Measurements from ENCODE around the gene C2CD4C. TPM values are rescaled to one million over a fixed set of nuclear protein-coding genes. Genes with fewer than 3 reads are reported as not detected.
"Not testable (repeated sequence)": the region's sequence is repeated elsewhere in the genome, so short reads cannot be mapped to it uniquely, and the experiment has no call there.

C2CD4C gene
- total RNA-seq, 2 donors from 2014 or later = 0.76 to 0.88 TPM

DNA sequence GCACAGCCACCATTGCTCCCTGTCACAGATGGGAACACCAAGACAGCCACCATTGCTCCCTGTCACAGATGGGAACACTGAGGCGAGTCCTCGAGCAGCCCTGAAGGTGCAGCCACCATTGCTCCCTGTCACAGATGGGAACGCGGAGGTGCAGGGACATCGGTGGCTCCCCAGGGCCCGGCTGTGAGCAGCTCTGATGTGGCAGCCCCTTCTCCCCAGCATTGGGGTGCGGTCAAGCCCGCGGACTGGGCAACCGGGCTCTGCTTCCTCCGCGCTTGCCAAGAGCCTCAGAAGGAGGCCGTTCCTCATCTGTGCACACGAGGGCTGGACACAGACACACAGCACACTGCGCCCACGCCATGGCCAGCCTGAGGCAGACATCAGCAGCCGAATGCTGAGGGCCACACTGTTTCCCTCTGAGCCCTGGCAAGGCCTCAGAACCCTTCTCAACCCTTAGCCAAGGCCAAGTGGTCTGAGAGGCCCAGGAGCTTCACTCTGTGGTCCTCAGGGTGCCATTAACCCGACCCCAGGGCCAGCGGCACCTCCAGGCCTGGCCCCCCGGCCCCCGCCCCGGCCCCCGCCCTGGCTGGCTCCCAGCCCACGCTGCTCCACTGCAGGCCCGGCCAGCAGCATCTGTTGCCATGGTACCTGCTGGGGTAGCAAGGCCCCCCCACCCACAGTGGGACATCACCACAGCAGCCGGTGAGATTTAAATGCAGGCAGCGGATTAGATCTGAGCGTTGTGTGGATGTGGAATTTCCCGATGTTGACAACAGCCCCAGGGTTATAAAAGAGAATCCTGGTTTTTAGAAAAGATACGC, 18.4 kb downstream of the C2CD4C start:
- no peak for ATAC-seq
- no peak for DNase-seq
- intact Hi-C loops (cut with DNase I) = no loop called here

DNA sequence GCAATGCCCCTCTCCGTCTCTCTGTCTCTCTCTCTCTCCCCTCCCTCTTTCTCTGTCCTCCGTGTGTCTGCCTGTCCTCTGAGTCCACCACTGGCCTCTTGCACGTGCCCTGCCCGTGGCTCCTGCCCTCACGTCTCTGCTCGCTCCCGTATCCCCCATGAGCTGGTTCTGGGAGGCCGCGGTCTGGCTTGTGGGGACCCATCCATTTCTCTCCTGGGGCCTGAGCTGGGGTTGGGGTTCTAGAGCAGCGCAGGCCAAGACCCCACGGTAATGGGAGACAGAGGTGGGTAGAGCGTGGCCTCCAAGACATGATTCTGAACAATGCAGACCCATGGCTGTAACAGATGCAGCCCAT, 19.0 kb downstream of the C2CD4C start:
- no peak for DNase-seq

DNA sequence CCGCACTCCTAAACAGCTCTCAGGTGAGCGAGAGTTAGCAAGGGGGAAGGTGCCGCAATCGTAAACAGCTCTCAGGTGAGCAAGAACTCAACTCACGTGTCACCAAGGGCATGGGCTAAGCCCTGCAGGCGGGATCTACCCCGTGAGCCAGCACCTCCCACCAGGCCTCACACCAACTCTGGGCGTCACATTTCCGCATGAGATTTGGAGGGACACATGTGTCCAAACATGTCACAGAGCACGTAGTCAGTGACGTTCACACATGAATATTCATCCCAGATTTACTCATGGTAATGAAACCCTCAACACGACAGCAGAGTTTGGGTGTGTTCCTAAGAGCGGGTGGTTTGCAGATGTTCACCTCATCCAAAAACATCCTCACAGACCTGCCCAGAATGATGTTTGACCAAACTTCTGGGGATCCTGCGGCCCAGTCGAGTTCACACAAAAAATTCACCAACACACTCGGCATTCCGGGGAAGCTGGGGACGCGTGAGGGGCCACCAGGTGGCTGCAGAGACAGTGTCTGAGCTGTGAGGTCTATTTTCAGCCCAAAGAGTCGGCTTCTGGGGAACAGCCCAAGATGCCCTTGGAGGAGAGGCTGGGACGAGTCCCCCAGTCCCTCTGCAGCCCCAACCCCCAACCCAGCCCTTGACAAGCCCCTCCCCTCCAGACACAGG, 19.6 kb downstream of the C2CD4C start:
- no peak for ATAC-seq
- intact Hi-C loops (cut with DNase I) = no loop called here
- peak; percentile 6 for DNase-seq

More for the DNA sequence above, 19.0 kb downstream of the C2CD4C start:
- ATAC-seq = no peak
- intact Hi-C loops (cut with DNase I) = no loop called here

DNA sequence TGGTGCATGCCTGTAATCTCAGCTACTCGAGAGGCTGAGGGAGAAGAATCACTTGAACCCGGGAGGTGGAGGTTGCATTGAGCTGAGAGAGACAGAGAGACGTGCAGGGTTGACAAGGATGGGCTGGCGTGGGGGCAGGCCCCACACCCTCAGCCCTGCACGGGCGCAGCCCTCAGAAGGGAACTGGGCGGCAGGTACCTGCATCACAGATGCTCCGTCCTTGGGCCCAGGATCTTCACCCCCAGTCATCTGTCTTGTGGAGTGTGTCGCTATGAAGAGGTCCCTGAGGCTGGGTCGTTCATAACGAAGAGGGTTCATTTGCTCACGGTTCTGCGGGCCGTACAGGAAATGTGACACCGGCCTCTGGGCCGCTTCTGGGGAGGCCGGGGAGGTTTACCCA, 20.3 kb downstream of the C2CD4C start:
- no peak for ATAC-seq
- no peak for DNase-seq
- intact Hi-C loops (cut with DNase I) = no loop called here

DNA sequence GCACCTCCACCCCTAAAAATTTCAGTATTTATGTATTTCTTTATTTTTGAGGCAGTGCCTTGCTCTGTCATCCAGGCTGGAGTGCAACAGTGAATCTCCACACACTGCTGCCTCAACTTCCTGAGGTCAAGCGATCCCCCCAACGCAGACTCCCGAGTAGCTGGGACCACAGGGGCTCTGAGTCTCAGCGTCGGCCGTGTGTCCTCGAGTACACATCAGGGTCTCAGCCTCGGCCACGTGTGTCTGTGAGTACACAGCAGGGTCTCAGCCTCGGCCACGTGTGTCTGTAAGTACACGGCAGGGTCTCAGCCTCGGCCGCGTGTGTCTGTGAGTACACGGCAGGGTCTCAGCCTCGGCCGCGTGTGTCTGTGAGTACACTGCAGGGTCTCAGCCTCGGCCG, 21.2 kb downstream of the C2CD4C start:
- no peak for ATAC-seq
- DNase-seq = peak; percentile 9
- intact Hi-C loops (cut with DNase I) = no loop called here

DNA sequence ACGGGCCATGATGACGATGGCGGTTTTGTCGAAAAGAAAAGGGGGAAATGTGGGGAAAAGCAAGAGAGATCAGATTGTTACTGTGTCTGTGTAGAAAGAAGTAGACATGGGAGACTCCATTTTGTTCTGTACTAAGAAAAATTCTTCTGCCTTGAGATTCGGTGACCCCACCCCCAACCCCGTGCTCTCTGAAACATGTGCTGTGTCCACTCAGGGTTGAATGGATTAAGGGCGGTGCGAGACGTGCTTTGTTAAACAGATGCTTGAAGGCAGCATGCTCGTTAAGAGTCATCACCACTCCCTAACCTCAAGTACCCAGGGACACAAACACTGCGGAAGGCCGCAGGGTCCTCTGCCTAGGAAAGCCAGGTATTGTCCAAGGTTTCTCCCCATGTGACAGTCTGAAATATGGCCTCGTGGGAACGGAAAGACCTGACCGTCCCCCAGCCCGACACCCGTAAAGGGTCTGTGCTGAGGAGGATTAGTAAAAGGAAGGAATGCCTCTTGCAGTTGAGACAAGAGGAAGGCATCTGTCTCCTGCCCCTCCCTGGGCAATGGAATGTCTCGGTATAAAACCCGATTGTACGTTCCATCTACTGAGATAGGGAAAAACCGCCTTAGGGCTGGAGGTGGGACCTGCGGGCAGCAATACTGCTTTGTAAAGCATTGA, 22.2 kb downstream of the C2CD4C start:
- ATAC-seq; intact Hi-C loops (cut with DNase I); DNase-seq: not testable (repeated sequence)

DNA sequence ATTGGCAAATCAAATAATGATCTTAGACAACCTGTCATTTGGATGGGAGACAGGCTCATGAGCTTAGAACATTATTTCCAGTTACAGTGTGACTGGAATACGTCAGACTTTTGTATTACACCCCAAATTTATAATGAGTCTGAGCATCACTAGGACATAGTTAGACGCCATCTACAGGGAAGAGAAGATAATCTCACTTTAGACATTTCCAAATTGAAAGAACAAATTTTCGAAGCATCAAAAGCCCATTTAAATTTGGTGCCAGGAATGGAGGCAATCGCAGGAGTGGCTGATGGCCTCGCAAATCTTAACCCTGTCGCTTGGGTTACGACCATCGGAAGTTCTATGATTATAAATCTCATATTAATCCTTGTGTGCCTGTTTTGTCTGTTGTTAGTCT, 22.8 kb downstream of the C2CD4C start:
- intact Hi-C loops (cut with DNase I); ATAC-seq; DNase-seq: not testable (repeated sequence)

DNA sequence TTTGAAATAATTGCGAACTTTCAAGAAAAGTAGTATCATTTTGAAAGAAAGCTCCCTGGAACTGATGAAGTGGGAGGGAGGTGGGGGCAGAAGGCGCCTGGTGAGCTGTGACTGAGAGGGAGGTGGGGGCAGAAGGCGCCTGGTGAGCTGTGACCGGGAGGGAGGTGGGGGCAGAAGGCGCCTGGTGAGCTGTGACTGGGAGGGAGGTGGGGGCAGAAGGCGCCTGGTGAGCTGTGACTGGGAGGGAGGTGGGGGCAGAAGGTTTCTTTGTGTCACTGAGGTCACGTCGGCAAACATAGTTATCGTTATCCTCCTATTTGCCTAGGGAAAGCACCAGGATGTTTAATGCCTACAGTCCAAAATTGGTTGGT, 24.2 kb downstream of the C2CD4C start:
- no peak for ATAC-seq
- intact Hi-C loops (cut with DNase I) = no loop called here
- peak; percentile 7 for DNase-seq

DNA sequence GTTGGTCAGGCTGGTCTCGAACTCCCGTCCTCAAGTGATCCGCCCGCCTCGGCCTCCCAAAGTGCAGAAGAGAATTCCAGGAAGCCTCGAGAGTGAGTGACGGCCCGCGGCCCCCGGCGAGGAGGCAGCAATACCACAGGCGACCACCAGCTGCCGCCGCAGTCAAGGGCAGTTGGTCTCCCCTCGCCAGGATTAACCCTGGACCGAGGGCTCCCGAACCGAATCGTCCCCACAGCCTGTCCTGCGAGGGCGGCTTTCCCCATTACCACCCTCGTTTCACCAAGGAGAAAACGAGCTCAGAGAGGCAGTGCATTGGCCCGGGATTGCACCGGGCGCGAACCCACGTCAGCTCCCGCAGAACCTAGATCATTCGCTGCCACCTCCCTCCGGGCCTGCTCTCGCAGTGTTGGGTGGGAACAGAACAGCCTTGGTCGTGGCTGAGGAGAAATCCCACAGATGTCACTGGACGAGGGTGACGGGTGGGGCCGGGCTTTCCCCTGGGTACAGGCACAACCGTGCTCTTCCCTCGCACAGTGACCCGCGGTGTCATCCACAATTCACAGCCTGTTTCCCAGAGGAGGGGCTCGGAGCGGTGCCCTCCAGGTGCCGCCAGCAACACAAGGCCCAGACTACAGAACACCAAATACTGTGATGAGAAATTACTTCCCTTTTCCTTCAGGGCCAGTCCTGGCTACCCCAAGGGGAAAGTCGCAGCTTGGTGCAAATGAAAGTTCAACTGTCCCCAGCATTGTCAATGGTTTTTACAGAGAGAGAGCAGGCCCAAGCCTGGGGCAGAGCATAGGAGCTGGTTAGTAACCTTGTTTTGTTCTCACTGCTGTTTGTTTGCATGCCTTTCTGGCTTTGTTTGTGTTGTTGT, 24.8 kb downstream of the C2CD4C start:
- intact Hi-C loops (cut with DNase I) = no loop called here
- peak; percentile 55 for DNase-seq

DNA sequence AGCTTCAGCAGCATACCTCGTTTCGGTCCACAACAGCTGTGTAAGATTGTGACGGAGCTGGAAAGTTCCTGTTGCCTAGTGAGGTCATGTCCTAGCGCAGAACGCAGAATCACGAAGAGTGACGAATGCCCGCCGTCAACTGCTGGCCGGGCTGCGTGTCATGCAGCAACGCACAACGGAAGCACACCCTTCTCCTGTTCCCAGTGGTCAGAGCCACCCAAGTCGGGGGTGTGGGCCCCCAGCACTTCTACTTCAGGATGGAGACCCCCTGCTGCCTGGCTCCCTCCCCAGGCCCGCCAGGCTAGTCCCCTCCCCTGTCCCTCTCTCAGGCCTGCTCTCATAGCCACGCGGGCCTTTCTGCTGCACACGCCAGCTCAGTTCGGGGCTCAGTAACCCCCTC, 25.9 kb downstream of the C2CD4C start:
- intact Hi-C loops (cut with DNase I) = no loop called here
- peak; percentile 6 for DNase-seq
- no peak for ATAC-seq

More for the DNA sequence above, 24.8 kb downstream of the C2CD4C start:
- peak; percentile 41 to 63 for ATAC-seq

DNA sequence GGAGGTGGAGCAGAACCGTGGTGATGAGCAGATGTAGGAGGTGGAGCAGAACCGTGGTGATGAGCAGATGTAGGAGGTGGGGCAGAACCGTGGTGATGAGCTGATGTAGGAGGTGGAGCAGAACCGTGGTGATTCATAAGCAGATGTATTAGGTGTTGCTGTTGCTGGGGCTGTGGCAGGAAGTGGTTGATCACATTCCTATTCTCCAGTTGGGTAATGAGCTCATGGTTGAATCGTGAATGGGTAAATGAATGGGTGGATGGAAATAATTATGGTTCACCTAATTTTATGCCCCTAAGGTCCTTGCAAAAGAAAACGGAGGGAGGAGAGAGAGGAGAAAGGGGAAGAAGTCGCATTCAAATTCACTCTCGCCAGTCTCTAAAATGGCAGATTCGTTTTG, 26.4 kb downstream of the C2CD4C start:
- DNase-seq; ATAC-seq; intact Hi-C loops (cut with DNase I): not testable (repeated sequence)

DNA sequence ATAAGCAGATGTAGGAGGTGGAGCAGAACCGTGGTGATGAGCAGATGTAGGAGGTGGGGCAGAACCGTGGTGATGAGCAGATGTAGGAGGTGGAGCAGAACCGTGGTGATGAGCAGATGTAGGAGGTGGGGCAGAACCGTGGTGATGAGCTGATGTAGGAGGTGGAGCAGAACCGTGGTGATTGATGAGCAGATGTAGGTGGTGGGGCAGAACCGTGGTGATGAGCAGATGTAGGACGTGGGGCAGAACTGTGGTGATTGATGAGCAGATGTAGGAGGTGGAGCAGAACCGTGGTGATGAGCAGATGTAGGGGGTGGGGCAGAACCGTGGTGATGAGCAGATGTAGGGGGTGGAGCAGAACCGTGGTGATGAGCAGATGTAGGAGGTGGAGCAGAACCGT, 27.0 kb downstream of the C2CD4C start:
- DNase-seq; intact Hi-C loops (cut with DNase I); ATAC-seq: not testable (repeated sequence)

DNA sequence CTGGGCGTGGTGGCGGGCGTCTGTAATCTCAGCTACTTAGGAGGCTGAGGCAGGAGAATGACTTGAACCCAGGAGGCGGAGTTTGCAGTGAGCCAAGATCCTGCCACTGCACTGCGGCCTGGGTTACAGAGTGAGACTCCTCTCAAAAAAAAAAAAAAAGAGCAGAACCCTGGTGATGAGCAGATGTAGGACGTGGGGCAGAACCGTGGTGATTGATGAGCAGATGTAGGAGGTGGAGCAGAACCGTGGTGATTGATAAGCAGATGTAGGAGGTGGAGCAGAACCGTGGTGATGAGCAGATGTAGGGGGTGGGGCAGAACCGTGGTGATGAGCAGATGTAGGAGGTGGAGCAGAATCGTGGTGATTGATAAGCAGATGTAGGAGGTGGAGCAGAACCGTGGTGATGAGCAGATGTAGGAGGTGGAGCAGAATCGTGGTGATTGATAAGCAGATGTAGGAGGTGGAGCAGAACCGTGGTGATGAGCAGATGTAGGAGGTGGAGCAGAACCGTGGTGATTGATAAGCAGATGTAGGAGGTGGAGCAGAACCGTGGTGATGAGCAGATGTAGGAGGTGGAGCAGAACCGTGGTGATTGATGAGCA, 28.2 kb downstream of the C2CD4C start:
- ATAC-seq; intact Hi-C loops (cut with DNase I); DNase-seq: not testable (repeated sequence)

DNA sequence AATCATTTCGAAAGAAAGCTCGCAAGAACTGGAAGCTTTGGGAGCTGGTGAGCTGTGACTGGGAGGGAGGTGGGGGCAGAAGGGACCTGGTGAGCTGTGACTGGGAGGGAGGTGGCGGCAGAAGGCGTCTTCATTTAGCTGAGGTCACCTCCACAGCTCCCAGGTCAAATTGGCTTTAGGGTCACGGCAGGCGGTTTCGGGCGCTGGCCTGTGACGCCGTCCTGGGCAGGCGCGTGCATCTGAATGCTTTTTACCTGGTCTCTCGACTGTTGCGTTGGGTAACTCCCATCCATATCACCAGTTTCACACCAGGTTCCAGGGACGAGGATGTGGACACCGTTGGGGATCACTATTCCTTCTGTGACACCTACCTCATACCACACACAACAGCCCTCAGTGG, 29.2 kb downstream of the C2CD4C start:
- no peak for ATAC-seq
- no peak for DNase-seq
- intact Hi-C loops (cut with DNase I) = no loop called here

DNA sequence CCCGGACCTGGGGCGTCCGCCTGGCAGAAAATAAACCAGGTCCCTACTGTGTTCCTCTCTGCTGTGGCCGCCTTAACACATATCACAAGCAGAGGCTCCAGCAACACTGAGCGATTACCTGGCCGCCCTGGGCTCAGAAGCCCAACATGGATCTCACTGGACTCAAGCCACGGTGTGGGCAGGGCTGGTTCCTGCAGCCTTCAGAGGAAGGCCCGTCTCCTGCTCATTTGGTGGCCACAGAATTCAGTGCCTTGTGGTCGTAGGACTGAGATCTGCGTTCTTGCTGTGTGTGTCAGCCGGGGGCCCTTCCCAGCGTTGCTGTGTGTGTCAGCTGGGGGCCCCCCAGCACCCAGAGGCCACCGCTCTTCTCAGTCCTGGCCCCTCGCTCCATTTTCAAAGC, 30.2 kb downstream of the C2CD4C start:
- intact Hi-C loops (cut with DNase I) = no loop called here
- DNase-seq (no peak), ATAC-seq (no peak)

DNA sequence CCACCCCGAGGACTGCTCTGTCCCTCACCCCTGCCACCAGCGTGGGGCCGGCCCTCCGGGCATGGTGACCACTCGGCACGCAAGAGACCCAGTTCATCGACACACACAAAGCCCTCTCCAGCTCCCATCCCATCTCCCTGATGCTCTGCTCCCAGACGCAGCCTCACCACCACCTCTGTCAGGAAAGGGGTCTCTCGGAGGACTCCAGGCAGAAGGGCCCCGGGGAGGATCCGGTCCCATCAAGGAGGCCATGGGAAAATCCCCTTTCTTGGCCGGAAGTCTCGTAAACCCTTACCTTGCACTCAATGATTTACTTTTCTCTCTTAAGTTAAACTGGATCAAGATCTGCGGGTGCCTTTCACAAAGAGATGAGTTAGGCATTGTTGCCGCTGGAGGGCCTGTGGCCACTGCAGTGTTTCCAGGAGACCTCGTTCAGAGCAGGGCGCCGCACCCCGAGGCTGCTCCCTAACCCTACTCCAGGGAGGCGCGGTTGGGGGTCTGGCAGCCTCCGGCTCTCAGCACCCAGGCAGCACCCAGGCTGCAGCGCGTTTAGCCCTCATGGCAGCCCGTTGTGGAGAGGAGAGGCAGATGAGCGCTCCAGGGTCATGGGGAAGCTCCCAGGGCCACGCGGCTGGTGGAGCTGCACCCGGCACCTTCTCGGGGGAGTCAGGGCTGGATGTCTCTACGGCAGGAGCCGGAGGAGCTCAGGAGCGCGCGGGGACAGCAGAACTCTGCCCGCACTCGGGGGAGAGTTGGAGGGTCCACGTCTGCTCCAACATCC, 31.0 kb downstream of the C2CD4C start:
- DNase-seq (no peak), ATAC-seq (no peak)
- intact Hi-C loops (cut with DNase I) = no loop called here

DNA sequence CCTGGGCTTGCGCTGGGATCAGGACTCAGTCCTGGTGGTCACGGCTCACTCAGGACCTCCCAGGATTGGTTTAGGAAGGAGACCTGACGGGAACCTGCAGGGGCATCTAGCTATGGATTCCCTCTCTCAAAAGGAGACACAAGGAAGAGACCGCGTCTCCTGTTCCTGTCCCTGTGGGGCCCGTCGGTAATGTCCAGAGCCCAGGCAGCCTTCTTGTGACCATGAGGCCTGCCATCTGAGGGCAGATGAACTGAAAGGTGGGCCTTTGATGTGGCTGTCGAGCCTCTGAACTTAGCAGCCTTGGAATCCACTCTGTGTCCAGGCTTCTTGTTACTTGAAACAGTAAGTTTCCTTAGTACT, 32.9 kb downstream of the C2CD4C start:
- ATAC-seq = no peak
- no peak for DNase-seq
- intact Hi-C loops (cut with DNase I) = no loop called here

DNA sequence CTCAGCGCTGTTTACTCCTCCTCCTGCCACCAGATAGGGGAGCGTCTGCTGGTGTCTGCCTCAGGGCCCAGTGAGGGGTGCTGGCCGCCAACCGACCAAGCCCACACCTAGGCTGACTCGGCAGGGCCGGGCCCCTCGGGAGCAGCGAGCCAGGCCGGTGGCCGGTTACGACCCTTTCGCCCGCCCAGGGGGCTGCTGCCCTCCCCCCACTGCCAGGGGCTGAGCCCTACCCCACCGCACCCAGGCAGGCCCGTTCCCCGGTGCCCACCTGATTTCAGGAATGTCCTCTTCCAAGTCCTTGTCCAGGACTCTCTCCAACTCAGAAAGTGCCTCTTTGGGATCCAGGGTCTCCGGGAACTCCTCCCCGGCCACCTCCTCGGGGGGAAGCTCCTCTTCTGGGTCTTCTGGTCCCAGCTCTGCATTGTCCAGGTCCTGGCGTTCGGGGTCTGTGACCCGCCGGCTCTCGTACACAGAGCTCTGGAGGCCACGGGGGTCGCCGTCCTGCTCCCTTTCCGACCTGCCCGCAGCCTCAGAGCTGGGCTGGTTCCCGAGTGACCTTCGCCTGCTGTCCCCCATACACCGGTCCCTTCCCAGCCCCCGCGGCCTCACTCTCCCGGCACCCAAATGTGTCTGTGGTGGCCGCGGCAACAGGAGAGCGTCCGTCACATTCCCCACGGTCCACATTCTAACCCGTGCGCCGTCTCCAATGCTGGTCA, 33.4 kb downstream of the C2CD4C start:
- no peak for ATAC-seq
- DNase-seq = no peak
- intact Hi-C loops (cut with DNase I) = no loop called here
